ELF-1 (cell line): ENCODE measurements around the gene PHACTR1.
"Not testable (repeated sequence)": the region's sequence is repeated elsewhere in the genome, so short reads cannot be mapped to it uniquely, and the experiment has no call there.

ENCODE experiments used
- DNase-seq: peaks from one replicate; pipeline ENCODE4 v3.0.0-alpha.2; 2016; ENCODE audit warnings: low read depth, low spot score

The PHACTR1 gene

GRCh38 chr6:13101409-13101808 is 384.8 kb downstream of the PHACTR1 start:
- no peak for DNase-seq

GRCh38 chr6:13101985-13102384 is 385.4 kb downstream of the PHACTR1 start:
- DNase-seq = no peak

GRCh38 chr6:13103169-13103568 is 386.6 kb downstream of the PHACTR1 start:
- no peak for DNase-seq

- DNase-seq = no peak
Measured at GRCh38 chr6:13105139-13105538, 388.6 kb downstream of the PHACTR1 start.

GRCh38 chr6:13112921-13113320 is 396.4 kb downstream of the PHACTR1 start:
- DNase-seq = no peak

GRCh38 chr6:13113376-13113775 is 396.8 kb downstream of the PHACTR1 start:
- no peak for DNase-seq

GRCh38 chr6:13113981-13114593 is 397.5 kb downstream of the PHACTR1 start:
- DNase-seq = no peak

GRCh38 chr6:13116155-13116554 is 399.6 kb downstream of the PHACTR1 start:
- DNase-seq = no peak

- no peak for DNase-seq
Measured at GRCh38 chr6:13117570-13117969, 401.0 kb downstream of the PHACTR1 start.

GRCh38 chr6:13119549-13119948 is 403.0 kb downstream of the PHACTR1 start:
- DNase-seq = no peak

GRCh38 chr6:13120483-13121482 is 404.2 kb downstream of the PHACTR1 start:
- DNase-seq = peak; percentile 46

- DNase-seq = no peak
Measured at GRCh38 chr6:13124131-13124530, 407.6 kb downstream of the PHACTR1 start.

GRCh38 chr6:13125841-13126240 is 409.3 kb downstream of the PHACTR1 start:
- DNase-seq = no peak

GRCh38 chr6:13131935-13132661 is 415.5 kb downstream of the PHACTR1 start:
- DNase-seq = no peak

GRCh38 chr6:13133894-13134293 is 417.3 kb downstream of the PHACTR1 start:
- not testable (repeated sequence) for DNase-seq

GRCh38 chr6:13135152-13135551 is 418.6 kb downstream of the PHACTR1 start:
- DNase-seq = no peak

GRCh38 chr6:13139119-13139518 is 422.6 kb downstream of the PHACTR1 start:
- DNase-seq = no peak

- no peak for DNase-seq
Measured at GRCh38 chr6:13140980-13141379, 424.4 kb downstream of the PHACTR1 start.

GRCh38 chr6:13141387-13141786 is 424.8 kb downstream of the PHACTR1 start:
- DNase-seq = no peak

- no peak for DNase-seq
Measured at GRCh38 chr6:13142611-13143010, 426.0 kb downstream of the PHACTR1 start.

- no peak for DNase-seq
Measured at GRCh38 chr6:13146442-13146841, 429.9 kb downstream of the PHACTR1 start.

- DNase-seq = no peak
Measured at GRCh38 chr6:13147376-13147775, 430.8 kb downstream of the PHACTR1 start.
